Suppressor macrophage (primary cell): ENCODE data around the gene MICALL2.
"Not testable (repeated sequence)": the region's sequence is repeated elsewhere in the genome, so short reads cannot be mapped to it uniquely, and the experiment has no call there.

Experiments
- DNase-seq, 4 experiments: peaks; one replicate each; pipeline ENCODE4 v3.0.0-alpha.2; 2020 to 2022

MICALL2 gene

GRCh38 chr7:1447112-1447511, 12.2 kb downstream of the MICALL2 start:
- DNase-seq = no peak

DNA sequence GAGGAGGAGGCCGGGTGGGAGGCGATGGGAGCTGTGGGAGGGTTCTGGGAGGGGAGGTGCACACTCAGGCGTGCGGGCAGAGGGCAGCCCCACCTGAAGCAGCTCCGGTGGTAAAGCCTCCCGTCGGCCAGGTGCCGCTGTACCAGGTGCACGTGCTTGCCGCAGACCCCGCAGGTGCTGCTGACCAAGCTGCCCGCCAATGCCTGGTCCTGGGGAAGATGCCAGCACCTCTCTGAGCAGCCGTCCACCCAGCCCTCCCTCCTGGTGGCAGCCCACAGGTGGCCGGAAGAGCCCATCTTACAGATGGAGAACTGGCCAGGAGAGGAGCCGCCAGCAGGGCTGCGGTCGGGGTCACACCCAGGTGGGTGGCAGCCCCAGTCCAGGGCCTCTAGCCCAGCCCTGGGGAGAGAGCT, 12.6 kb downstream of the MICALL2 start:
- DNase-seq = no peak

DNA sequence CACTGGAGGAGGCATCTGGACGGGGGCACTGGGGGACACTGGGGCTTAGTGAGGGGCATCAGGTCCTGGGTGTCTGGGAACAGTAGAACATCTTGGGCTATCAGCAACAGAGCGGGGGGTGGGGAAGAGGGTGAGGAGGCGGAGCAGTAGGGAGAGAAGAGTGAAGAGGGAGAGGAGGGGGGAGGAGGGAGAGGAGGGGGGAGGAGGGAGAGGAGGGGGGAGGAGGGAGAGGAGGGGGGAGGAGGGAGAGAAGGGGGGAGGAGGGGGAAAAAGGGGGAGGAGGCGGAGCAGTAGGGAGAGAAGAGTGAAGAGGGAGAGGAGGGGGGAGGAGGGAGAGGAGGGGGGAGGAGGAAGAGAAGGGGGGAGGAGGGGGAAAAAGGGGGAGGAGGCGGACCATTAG, 13.2 kb downstream of the MICALL2 start:
- DNase-seq = not testable (repeated sequence)

DNA sequence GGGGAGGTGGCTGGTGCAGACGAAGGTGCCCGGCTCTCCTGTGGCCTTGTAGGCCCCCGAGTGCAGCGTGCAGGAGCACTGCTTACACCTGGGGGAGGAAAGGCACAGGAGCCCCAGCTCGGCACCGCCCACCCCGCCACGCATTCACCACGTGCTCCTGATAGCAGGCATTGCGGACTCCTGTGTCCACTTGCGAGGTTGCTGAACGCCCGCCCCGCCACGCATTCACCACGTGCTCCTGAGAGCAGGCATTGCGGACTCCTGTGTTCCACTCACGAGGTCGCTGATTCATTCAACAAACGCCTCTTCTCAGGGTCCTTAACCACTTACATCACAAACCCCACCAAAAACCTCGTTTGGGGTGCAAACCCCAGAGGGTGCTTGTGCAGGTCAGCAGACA, 13.9 kb downstream of the MICALL2 start:
- DNase-seq = no peak

DNA sequence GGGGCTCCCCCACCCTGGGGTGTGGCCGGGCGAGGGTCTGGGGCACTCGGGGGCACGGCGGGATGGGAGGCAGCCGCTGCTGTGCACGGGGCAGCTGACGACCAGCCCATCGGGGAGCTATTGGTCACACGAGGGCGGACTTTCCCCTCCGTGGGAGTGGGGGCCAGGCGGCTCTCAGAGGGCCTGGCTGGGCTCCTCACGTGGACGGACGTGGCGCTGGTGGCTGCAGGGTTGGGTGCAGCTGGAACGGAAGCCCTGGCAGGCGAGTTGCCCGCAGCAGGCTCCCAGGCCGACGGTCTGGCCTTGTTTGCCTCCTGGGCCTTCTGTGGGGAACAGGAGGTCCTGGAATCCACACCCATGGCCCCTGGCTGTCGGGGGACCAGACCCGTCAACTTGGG, 14.3 kb downstream of the MICALL2 start:
- DNase-seq = no peak

DNA sequence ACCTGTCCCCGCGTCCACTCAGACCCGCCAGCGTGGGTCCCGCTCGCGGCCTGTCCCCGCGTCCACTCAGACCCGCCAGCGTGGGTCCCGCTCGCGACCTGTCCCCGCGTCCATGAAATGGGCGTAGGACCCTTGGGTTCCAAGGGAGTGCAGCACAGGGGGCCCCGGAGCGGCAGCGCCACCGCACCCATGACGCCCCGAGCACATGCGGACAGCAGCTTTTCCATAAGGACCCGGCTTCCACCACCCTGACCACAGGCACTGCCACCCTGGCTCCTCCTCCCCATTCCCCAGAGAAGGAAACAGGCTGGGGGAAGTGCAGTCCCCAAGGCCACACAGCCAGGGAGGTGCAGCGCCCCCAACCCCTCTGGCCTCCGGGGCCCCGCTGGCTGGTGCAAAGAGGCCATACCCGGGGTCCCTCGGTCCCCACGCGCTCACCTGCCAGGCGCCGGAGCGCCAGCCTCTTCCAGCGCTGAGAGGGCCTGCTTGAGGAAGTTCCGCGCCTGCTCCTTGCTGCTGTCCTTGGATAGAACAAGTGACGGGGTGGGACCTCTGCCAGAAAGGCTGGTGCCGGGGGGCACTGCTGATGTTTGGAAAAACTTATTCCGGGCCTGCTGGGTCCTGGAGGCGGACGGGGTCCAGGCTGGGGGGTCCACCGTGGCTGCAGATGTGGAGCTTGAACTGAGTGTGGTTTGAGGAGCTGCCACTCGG, 14.9 kb downstream of the MICALL2 start:
- DNase-seq = no peak

DNA sequence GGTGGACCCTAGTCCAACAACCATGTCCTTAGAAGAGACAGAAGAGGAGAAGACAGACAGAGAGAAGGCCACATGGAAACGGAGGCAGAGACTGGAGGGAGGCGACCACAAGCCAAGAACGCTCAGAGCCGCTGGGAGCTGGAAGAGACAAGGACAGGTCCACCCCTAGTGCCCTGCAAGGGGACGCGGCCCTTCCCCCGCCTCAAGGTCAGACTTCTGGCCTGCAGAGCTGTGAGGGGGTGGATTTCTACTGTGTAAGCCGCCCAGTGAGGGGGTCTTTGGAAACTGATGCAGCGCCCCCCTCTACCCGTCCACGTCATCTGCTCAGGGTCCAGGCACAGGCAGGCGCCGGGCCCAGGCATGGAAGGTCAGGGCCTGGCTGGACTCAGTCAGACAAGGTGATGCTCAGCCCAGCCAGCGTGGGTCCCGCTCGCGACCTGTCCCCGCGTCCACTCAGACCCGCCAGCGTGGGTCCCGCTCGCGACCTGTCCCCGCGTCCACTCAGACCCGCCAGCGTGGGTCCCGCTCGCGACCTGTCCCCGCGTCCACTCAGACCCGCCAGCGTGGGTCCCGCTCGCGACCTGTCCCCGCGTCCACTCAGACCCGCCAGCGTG, 15.6 kb downstream of the MICALL2 start:
- DNase-seq = not testable (repeated sequence)

DNA sequence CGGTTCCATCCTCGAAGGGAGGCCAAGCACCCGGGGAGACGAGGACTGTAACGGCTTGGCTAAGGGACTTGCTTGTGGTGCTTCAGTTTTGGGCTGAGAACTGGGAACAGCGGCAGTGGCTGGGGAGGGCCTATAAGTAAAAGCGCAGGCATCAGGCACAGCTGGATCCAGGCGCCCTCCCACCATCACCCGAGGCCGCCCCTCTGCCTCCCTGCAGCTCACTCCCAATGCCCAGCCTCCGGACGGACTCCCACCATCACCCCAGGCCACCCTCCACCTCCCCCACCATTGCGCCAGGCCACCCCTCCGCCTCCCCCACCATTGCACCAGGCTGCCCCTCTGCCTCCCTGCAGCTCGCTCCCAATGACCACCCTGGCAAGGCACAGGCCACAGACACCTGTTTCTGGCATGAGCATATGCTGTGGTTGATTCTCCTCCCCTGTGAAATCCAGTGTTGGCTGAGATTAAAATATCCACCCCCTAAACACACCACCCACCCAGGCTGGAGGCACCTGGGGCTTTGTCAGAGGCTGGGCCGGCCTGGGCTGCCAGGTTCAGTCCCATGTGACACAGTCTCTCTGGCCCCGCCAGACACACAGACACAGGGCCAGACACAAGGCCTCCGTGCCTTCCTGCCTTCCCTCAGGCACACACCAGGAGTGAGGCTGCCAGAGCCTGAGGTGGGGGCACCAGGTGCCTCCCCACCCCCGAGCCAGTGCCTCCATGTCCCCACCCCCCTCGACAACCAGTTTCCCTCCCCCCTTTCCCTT, 16.7 kb downstream of the MICALL2 start:
- DNase-seq = no peak

GRCh38 chr7:1441615-1442354, 17.5 kb downstream of the MICALL2 start:
- no peak for DNase-seq

DNA sequence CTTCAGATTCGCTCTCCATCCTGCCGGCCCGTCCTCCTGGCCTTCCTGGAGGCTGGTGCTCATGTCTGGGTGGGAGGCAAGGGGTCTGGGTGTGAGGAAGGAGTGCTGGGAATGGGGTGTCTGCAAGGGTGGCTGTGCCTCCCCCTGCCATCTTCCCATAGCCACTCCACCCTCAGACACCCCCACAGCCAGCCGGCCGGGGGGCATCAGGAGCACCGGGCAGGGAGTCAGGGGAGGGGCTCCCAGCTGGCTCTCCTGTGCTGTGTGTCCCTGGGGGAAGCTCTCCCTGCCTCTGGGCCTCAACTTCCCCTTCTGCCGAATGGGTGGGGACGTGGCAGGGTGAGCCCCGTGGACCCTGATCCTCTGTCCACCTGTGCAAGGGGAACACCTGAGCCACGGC, 18.6 kb downstream of the MICALL2 start:
- DNase-seq = no peak

- DNase-seq = peak in 2 of 4 experiments; percentile 10 to 18
These were observed 19.6 kb downstream of the MICALL2 start for GRCh38 chr7:1439373-1440363.

DNA sequence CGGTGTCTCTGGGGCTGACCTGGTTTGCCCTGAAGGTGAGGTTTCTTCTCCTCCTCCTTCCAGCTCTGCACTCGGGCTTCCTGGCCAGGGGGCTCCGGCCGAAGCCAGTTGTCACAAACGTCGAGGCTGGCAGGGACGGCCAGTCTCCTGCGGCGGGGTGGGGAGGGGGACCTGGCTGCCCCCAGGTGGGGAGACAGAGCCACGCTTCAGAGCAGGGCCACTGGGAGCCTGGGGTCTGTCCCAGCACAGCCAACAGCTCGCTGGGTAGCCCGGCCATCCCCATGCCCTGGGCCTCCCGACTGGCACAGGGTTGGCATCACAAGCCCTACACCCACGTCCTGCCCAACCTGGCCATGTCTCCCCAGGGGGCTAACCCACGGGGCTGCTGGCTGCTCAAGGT, 20.4 kb downstream of the MICALL2 start:
- no peak for DNase-seq

GRCh38 chr7:1438208-1438607, 21.1 kb downstream of the MICALL2 start:
- DNase-seq = no peak

DNA sequence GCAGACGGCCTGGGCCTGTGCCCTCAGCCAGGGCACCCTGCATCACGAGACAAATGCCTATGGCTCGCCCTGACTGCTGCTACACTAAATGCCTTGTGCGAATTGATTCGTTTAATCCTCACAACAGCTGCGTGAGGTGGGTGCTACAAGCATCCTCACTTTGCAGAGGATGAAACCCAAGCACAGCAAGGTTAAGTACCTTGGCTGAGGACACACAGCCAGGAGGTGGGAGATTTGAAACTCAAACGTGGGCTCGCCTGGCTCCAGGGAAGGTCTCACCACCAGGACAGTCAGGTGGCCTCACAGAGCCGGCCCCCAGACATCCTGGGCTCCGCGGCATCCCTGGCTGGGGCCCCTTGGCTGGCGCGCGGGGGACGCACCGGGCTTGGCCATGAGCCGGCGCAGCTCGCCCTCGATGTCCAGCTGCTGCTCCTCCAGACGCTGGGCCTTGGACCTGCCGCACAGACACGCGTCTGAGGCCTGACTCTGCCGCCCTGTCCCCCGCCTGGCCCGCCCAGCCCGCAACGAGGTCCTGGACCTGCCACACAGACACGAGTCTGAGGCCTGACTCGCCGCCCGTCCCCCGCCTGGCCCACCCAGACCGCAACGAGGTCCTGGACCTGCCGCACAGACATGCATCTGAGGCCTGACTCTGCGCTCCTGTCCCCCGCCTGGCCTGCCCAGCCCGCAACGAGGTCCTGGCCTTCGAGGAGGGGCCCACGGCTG, 22.0 kb downstream of the MICALL2 start:
- no peak for DNase-seq

DNA sequence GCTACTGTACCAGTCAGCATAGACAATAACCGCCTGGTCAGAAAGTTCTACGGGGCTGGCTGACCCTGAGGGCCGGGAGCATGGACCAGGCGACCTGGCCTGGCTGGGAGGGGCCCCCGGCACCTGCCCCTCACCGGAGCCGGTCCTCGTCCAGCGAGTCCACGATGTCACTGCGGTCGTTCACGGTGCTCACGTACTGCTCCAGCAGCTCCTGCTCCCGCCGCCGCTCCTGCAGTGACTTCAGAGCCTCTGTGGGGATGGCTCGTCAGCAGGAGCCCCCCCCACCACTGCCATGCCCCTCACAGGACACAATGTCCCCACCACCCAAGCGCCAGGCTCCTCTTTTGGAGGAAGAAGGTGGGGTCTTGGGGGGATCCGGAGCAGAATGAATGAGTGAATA, 22.7 kb downstream of the MICALL2 start:
- no peak for DNase-seq

- no peak for DNase-seq
These were observed 24.2 kb downstream of the MICALL2 start for GRCh38 chr7:1434891-1435670.

GRCh38 chr7:1434165-1434718, 25.0 kb downstream of the MICALL2 start:
- no peak for DNase-seq

GRCh38 chr7:1433128-1433920, 25.9 kb downstream of the MICALL2 start:
- DNase-seq = no peak
